Hematopoietic multipotent progenitor cell treated with erythropoietin and hydrocortisone succinate and interleukin-3 and kit ligand, for 15 days (in vitro differentiated cells): Measurements from ENCODE around the gene SNX25.
"Not testable (repeated sequence)": the region's sequence is repeated elsewhere in the genome, so short reads cannot be mapped to it uniquely, and the experiment has no call there.

Experiments used
- DNase-seq: peaks from one replicate; pipeline ENCODE4 v3.0.0-alpha.2; 2015; ENCODE audit warnings: low spot score

SNX25 gene

DNA sequence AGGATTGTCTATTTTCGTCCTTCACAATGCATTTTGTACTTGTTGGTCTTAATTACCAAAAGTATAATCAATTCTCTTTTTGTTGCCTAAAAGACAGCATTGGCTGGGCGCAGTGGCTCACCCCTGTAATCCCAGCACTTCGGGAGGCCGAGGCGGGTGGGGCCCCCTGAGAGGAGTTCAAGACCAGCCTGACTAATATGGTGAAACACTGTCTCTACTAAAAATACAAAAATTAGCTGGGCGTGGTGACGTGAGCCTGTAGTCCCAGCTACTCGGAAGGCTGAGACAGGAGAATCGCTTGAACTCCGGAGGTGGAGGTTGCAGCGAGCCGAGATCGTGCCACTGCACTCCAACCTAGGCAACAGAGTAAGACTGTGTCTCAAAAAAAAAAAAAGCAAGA is 4.3 kb upstream of the SNX25 start:
- not testable (repeated sequence) for DNase-seq

DNA sequence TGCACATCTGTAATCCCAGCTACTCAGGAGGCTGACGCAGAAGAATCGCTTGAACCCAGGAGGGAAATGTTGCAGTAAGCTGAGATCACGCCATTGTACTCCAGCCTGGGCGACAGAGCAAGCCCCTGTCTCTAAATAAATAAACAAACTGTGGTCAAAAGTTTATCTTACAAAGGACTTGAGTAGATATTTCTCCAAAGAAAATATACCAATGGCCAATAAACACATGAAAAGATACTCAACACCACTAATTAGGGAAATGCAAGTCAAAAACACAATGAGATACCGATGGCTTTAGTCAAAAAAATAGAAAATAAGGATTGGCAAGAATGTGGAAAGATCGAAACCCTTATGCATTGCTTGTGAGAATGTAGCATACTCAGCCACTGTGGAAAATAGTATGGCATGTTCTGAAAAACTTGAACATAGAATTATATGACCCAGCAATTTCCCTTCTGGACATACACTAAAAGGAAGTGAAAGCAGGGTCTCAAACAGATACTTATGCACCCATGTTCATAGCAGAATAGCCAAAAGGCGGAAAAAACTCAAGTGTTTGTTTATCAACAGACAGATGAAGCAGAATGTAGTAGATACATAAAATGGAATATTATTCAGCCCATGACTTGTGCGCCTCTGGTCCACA is 3.6 kb upstream of the SNX25 start:
- DNase-seq = no peak

DNA sequence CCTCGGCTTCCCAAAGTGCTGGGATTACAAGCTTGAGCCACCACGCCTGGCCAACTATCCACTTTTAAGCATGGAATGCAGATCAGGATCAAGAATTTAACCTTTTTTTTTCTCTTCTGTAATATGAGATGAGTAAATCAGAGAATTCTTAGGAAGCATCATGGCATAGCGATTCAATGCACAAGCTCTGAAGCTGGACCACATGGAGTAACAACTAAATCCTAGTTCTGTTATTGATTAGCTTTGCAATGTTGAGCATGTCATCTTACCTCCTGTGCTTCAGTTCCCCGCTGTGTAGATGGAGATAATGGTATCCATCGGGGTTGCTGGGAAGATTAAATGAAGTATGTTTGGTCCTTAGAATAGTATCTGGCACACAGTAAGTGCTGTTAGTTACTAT is 1.9 kb upstream of the SNX25 start:
- DNase-seq = no peak

DNA sequence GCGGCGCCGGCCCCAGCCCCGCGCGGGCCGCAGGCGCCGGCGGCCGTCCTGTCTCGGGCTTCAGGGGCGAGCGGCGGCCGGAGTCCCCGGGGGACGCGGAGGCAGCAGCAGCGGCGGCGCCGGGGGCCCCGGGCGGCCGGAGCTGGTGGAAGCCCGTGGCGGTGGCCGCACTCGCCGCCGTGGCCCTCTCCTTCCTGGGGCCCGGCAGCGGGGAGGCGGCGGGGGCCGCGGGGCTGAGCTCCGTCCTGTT is 379 bp downstream of the SNX25 start:
- not testable (repeated sequence) for DNase-seq

DNA sequence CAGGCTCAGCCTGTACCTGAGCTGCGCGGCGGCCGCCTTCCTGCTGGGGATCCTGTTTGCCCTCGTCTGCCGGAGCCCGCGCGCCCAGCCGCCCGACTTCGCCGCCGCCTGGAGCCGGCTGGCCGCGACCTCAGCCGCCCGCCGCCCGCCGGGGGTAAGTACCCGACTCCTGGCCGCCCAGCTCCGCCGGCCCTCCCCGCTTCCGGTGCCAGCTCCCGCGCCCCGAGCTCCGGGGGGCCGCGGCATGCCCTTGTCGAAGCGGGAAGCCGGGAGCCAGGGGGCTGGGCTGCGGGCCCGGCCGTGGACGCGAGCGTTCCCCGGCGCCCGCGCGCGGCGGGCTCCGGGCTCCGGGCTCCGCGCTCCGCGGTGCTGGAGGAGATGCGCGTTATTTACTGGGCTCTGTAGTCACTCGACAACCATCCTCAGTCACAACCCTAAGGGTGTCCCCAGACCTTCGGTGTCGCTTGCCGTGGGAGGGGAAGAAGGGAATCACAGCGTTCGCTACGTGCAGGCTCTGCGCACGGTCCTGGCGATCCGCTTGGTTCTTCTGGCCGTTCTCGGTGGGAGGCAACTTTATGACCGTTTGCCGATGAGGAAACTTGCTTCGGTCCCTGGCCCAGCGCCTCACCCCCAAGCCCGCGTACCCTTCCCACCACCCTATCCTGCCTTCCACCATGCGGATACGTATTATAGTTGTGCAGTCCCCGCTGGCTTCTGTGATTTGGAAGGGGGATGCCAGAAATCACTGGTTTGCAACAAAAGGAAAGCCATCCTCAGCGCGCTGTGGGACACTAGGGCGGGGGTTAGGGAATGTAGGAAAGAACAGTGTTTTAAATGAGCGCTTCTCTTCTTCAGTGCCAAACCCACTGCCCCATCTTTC is 944 bp downstream of the SNX25 start:
- DNase-seq = no peak

DNA sequence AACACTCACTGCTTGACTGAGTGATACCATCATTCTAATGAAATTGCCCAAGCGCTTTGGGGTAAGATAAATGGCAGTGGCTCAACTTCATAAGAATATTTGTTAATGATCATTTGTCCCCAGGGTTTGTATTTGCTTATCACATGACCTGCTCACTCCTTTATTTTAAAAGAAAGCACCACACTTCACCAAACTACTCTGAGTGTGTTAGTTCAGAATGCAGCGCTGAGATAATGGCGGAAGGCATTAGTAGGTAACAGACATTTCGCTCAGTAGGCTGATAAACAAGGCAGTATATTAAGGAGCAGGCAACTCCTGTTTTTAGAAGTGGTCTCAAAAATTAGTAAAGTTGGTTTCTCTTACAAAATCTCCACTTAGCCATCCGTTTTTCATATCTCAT is 1.6 kb downstream of the SNX25 start:
- DNase-seq = no peak

DNA sequence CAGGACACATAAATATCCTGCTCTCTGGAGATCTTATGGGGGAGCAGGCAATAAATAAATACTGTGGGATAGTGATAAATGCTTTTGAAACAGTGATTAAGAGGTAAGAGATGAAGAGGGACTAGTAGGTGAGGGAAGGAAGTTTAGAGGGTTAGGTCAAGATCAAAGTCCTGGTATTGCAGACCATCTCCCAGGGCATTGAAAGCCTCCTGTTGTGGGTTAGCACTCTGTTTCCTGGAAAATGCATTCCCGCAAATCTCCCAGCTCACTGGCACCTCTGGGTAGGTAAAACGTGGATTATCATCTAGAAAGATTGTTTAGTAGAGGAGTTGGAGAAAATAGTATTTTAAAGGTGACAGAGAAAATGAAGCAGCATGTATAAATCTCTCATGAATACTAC is 2.2 kb downstream of the SNX25 start:
- no peak for DNase-seq

DNA sequence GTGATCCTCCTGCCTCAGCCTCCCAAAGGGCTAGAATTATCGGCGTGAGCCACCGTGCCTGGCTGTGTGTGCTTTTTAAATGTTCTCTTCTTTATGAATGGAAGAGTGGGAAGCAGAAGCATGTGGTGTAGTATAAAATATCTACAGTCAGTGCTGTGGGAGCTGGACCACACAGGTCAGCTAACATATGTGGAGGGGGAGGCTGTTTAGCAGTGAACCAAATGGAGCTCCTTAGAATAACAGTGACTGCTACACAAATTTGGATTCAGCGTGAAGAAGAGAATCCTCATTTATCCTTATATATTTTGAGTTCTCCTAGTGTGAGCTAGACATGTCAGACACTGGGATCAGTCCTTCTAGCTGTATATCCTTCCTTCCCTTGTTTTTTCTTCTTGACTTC is 3.2 kb downstream of the SNX25 start:
- no peak for DNase-seq

DNA sequence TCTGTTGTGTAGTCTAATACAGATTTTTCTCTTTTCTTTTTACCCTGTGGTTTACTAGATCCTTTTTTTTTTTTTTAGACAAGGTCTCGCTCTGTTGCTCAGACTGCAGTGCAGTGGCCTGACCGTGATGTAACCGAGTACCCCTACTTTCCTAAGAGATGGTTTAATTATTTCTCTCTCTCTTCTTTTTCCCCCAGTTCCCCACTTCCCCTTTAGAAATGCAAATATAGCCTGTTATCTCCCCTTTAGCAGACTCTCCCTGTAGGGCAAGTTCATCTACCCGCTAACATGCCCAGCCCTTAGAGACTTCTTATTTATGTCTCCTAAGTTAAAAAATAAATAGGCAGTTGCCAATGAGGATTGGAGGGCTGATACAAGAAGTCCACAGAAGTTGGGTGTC is 4.5 kb downstream of the SNX25 start:
- no peak for DNase-seq

DNA sequence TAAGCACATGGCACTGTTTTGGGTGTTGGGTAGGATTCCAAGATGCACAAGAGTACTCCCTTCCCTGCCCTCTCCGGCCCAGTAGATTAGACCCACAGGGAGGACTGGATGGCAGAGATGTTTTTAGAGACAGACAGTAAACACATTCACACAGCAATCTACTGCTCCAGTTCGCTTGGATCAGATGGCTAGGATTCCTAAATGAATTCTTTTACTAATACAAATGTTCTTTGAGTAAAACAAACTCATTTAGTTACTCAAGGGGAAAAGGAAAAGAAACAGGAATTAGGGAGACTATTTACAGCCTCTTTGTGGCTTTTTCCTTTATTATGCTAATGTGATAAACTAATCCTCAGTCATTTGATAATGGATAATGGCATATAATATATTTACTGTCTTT is 5.9 kb downstream of the SNX25 start:
- no peak for DNase-seq

DNA sequence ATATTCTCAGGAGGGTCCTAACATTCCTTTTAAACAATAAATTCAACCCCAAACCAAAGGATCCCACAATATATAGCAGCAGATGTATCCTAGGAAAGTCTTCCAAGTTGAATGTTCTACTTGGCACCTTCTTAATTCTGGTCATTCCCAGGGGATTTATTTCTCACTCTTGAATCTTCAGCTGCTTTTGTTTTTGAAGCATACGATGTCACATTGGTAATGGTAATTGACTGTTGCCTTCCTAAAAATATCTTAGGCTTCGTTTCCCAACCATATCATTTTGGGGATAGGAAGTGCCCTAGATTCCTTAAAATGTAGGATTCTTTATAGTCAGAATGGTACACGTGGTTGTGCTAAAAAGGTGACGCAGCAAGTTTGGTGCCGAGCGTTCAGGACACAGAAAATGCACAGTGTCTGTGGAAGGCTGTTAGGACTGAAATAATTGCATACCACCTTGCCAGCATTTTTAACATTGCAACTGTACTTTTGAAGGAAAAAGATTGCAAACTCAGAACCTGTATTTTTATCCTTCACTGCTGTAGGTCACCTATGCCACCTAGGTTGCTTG is 8.1 kb downstream of the SNX25 start:
- DNase-seq = no peak

DNA sequence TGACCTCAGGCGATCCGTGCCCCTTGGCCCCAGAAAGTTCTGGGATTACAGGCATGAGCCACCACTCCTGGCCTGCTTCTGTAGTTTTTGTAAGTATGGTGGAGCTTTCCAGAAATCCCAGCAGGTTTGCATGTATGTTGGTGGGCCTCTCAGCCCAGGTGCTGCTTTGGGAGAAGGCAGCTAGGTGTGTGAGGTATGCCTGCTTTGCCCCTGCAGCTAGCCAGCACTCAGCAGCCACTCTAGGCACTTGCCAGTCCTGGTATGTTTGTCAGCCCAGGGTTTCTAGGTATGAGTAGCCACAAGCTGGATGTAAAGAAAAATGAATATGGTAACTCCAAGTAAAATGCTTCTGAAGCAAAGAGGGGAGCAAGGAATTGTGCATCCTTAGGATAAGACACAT is 8.9 kb downstream of the SNX25 start:
- DNase-seq = no peak

DNA sequence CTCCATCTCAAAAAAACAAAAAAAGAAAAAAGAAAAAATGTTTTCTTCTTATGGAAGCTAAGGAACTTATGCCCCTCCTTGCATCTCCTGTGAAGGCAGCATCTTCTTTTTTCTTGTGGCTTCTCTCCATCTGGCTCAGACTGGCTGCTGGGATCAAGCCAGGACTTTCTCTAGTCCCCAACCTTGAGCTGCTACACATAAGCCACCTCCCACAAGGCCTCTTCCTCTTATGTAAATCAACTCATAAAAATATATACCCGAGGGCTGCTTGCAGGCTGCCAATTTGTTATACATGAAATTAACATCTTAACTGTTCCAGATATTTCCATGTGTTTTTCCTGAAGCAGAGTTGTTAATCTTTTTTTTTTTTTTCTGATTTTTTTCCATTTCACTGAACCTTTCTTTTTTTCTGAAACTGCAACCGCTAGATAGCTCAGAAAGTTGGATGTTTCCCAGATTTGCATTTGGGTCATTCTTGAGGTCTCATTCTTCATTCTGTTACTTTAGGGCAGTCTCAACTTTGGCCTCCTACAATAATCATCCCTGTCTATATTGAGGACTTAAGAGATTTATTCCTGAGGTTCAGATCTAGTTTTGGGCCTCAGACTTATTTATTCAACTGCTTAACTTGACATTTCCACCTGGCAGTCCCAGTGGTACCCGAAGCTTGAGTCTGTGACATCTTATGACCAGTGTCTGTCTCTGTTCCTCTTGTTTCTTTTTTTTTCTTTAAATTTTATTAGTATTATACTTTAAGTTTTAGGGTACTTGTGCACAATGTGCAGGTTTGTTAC is 10.3 kb downstream of the SNX25 start:
- no peak for DNase-seq

DNA sequence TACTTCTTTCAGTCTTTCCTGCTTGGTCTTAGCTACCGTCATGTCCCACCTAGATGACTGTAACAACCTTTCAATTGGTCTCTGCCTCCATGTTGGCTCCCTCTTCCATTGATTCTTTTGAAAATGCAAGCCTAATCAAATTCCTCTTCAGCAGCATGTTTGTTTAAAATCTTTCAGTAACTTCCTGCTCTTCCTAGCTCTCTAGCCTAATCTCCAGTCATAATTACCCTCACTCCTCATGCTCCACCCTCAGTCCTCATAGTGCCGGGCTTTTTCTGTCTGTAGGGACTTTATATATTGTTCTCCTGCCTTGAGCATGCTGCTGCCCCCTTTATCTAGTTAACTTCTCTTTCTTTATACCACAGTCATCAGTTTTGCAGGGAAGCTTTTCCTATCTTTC is 12.1 kb downstream of the SNX25 start:
- no peak for DNase-seq

DNA sequence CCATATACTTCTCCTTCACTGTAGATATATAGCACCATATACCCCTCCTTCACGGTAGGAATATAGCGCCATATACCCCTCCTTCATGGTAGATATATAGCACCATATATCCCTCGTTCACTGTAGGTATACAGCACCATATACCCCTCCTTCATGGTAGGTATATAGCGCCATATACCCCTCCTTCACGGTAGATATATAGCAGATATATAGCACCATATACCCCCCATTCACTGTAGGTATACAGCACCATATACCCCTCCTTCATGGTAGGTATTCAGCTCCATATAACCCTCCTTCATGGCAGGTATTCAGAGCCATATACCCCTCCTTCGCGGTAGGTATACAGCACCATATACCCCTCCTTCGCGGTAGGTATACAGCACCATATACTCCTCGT is 12.5 kb downstream of the SNX25 start:
- no peak for DNase-seq

DNA sequence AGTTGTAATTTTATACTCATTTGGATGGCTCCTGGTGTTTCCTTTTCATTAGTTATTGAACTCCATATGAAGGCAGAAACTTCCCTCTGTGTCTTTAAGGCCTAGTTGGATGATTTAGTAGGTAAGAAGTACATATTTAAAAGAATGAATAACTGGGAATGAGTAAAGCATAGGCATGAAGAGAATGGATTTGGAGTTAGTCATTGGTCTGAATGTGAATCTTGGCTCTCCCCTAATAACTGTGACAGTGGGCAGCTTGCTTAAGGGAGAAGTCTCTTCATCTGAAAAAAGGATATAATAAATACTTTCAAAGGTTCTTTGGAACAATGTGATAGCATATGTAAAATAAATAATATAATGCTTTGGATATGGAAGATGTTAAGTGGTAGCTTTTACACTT is 13.2 kb downstream of the SNX25 start:
- no peak for DNase-seq

DNA sequence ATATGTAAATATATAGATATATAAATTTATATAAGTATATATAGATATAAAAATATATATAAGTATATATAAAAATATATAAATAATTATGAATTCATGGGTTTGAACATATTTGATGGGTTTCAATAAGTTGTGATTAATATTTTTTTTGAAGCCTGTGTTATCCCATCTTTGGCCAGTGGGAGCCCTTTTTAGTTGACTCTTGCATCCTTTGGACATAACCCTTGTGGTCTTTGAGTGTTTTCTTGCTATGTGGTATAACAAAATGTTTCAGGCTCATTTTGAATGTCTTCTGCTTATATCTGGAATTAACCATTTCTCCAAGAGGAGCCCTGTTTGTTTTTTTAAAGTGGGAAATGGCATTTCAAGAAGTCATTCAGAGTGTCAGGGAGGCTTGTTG is 15.2 kb downstream of the SNX25 start:
- no peak for DNase-seq

DNA sequence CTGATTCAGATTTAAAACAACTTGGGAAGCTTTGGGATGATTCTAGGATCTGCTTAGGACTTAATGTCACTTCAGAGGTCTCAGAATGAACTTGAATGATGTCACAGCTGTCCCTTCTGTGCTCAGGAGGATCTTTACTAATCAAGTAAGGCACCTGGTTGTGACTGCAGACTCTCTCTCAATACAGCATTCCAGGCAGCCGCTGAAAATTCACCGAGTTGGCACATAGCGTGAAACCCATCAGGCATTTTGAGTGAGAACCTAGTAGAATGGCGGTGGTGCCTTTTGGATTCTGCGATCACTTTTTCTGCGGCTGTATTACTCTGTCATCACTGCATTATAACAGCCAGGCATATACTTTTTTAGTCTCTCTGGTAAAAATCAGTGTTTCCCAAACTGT is 16.5 kb downstream of the SNX25 start:
- no peak for DNase-seq

DNA sequence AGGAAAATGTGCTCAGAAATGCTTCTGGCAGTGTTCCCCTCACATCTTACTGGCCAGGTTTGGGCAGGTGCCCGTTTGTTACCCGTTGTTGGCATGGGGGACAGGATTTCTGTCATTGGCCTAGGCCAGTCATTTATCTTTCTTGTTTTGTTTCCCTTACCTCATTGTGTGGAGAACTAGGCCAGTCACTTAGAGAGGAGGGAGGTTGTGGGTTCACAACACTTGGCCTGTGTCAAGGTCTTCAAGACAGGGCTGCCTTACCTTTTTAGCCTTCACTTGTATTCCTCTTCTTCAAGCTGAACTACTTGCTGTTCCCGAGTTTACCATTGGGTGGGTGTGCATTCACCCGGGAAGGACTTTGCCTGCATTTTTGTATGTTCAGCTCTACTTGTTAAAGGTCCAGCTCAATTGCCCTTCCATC is 17.7 kb downstream of the SNX25 start:
- no peak for DNase-seq

DNA sequence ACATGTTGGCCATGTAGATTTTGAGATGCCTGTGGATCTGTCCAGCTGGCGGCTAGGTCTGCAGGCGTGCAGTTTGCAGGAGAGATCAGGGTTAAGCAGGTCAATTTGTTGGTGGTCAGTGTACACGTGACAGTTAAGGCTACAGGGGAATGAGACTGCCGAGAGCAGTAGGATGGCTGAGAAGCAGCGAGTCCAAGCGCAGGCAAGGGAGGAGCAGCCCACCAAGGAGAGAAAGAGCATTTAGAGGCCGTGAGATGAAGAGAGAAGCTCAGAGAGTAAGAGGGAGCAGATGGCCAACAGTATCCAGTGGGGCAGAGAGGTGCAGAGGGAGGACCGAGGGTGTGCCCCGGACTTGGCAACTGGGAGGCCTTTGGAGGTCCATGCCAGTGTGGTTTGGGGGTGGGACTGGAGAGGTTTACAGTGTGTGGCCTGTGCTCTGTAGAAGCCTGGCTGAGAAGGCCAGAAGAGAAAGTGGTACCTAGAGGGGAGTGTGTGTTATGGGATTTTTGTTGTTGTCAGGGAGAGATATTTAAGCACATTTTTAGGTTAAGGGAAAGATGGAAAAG is 18.4 kb downstream of the SNX25 start:
- no peak for DNase-seq

DNA sequence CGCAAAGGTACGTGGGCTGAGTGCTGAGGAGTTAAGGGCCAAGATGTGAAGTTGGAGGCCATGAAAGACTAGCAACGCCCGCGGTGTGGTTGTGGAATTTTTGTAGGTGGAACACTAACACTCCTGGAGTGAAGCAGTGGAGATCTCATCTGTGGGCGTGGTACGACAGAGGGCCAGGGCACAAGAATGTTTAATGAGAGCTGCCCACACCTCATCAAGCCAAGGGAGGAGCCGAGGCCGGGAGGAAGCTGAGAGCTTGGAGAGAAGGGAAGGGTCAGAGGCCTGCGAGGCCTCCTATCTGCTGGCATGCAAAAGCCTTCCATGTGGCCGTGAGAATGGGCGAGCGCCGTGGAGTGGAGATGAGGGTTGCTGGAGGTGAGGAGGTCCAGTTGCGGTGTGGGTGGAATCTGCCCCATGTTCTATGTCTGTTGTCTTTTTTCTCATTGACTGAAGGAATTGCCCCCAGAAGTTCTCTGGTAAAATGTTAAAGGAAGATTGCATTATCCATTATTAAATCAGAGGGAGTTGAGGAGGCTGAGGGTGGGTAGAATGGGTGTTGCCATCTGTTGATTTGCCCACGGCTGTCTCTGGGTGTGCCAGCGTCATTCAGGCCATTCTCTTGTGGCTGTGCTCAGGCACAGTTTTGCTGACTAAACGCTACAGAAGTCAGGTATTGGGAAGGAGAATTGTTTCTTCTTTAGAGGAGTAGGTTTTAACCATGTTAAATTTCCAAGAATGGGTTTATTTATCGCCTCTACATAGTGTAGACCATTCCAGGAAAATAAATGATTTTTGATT is 19.8 kb downstream of the SNX25 start:
- no peak for DNase-seq

DNA sequence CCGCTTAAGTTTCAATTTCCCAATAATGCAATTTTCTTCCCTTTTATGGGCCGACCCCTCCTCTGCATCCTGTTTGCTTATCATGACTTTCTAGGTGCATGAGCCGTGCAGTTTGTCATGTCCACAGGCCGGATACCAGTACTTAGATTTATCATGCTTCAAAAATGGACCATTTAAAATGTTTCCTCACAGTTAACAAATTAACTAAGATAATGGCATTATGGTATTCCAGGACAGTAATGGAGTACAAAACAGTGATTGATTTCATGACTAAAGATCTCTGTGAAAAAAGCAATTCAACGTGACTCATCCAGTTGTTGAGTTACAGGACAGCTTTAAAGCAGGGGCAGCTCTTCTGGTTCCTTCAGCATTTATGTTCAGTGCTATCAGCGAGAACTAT is 23.0 kb downstream of the SNX25 start:
- no peak for DNase-seq
